ENCODE measurements around the gene SLC35G6.

The SLC35G6 gene

GRCh38 chr17:7508145-7508544, 26.9 kb downstream of the SLC35G6 start:
- no peak for DNase-seq (ENCODE audit: low spot score)

GRCh38 chr17:7508846-7509245, 27.6 kb downstream of the SLC35G6 start:
- no peak for DNase-seq (ENCODE audit: low spot score)

GRCh38 chr17:7509937-7510336, 28.7 kb downstream of the SLC35G6 start:
- DNase-seq (ENCODE audit: low spot score) = no peak

GRCh38 chr17:7511108-7511507, 29.9 kb downstream of the SLC35G6 start:
- DNase-seq (ENCODE audit: low spot score) = no peak

GRCh38 chr17:7512105-7512504, 30.9 kb downstream of the SLC35G6 start:
- DNase-seq (ENCODE audit: low spot score) = no peak

- DNase-seq (ENCODE audit: low spot score) = no peak
Measured at GRCh38 chr17:7512824-7513540, 31.7 kb downstream of the SLC35G6 start.

GRCh38 chr17:7513850-7514419, 32.7 kb downstream of the SLC35G6 start:
- DNase-seq (ENCODE audit: low spot score) = no peak

GRCh38 chr17:7515911-7516610, 34.8 kb downstream of the SLC35G6 start:
- peak; percentile 8 for DNase-seq (ENCODE audit: low spot score)

- no peak for DNase-seq (ENCODE audit: low spot score)
Measured at GRCh38 chr17:7523033-7523432, 41.8 kb downstream of the SLC35G6 start.

GRCh38 chr17:7528842-7529241, 47.6 kb downstream of the SLC35G6 start:
- no peak for DNase-seq (ENCODE audit: low spot score)

- peak; percentile 4 for DNase-seq (ENCODE audit: low spot score)
Measured at GRCh38 chr17:7530023-7530900, 49.0 kb downstream of the SLC35G6 start.

Data from kidney tubule cell (primary cell).